ENCODE measurements around the gene UBR4. TPM values are rescaled to one million over a fixed set of nuclear protein-coding genes. Genes with fewer than 3 reads are reported as not detected.

UBR4 gene
- total and polyA plus RNA-seq, 2 of the 8 experiments (the other 6 are each of a cell fraction or from before 2014, with no cell fraction given): 139 to 152 TPM

DNA sequence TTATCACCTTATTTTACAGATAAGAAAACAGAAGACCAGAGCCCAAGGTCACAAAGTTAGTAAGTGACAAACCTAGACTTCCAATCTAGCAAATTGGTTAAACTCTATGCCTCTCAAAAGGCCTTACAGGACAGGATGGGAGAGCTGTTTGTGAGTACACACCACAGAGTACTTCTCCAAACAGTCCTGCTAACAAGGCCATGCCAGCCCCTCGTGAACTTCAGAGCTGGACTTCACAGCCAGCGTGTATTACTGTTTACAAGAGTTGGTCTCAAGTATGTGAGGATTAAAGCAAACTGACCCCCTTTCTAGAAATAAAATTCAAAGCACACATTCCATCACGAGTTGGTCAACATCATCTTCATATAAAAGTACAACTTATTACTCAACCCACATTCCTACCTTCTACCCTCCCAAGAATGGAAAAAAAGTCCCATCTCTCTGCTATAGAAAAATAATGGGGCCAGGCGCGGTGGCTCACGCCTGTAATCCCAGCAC lies 19.8 kb upstream of the UBR4 start:
- H4K5ac ChIP-seq (ENCODE audit: insufficient read length, low read depth, low read length): no peak overlapping the region
- no peaks in the 10 kb centered on the region for H3K4me1 ChIP-seq (replicated peaks in 1 of 4; ENCODE audit: control insufficient read depth in 3 of 4, insufficient read depth in 4 of 4, low read length in 3 of 4)
- no peaks in the 10 kb centered on the region for H3K27me3 ChIP-seq (replicated peaks in 1 of 4; ENCODE audit: control insufficient read depth in 3 of 4, extremely low read depth in 1 of 4, insufficient read depth in 3 of 4, low read length in 3 of 4)
- no peaks in the 10 kb centered on the region for H3K79me2 ChIP-seq (ENCODE audit: control insufficient read depth in 1 of 2, insufficient read depth in 2 of 2, low read length in 2 of 2)
- H2AFZ ChIP-seq (ENCODE audit: low read length): no peak overlapping the region
- FAIRE-seq: no peak
- H3K56ac ChIP-seq (replicated peaks; ENCODE audit: insufficient read length, low read depth, low read length): no peak overlapping the region
- no peak overlapping the region for H3K14ac ChIP-seq (ENCODE audit: insufficient read length)
- H3K9me3 ChIP-seq (ENCODE audit: insufficient read depth in 2 of 2, low read depth in 1 of 2, low read length in 1 of 2): no peaks in the 10 kb centered on the region
- DNase-seq (ENCODE audit: low read depth in 1 of 2, low spot score in 2 of 2): no peak
- H3K79me1 ChIP-seq (ENCODE audit: low read depth, low read length): no peaks in the 10 kb centered on the region
- peaks cover 46 to 75% (median 68%) of the 10 kb centered on the region in 4 experiments for H3K36me3 ChIP-seq (ENCODE audit: control insufficient read depth in 2 of 4, insufficient read depth in 4 of 4, low read length in 3 of 4)
- no peak overlapping the region for H4K8ac ChIP-seq (ENCODE audit: extremely low read depth, insufficient read depth, low read length)
- no peak overlapping the region for H3K23ac ChIP-seq (ENCODE audit: insufficient read length)
- no peak overlapping the region for H3K4me2 ChIP-seq (ENCODE audit: insufficient read depth in 1 of 2, low read depth in 2 of 2, low read length in 2 of 2)
- H2BK20ac ChIP-seq (ENCODE audit: low read length): no peak overlapping the region
- H3K4me3 ChIP-seq (ENCODE audit: extremely low read depth in 1 of 4, insufficient read depth in 2 of 4, low read depth in 3 of 4, low read length in 4 of 4): no peak overlapping the region
- H3K27ac ChIP-seq (ENCODE audit: low read depth, low read length): no peak overlapping the region
- no peak overlapping the region for H2BK5ac ChIP-seq (ENCODE audit: low read depth, low read length)
- peaks cover 2 to 4% of the 10 kb centered on the region in 2 experiments for H4K20me1 ChIP-seq (replicated peaks in 1 of 2; ENCODE audit: control insufficient read depth in 1 of 2, insufficient read depth in 2 of 2, low read length in 2 of 2)
- H3K18ac ChIP-seq (ENCODE audit: extremely low read depth, low read length): no peak overlapping the region
- no peak overlapping the region for H2BK12ac ChIP-seq (ENCODE audit: low read depth, low read length)
- ChIA-PET CTCF (ENCODE audit: partially characterized antibody) (interaction anchor here (4.3 to 4.4 kb wide), 2 partner anchors 8 to 12 kb away, joined by 15 to 22 read pairs; no protein-coding TSS in a partner anchor), POLR2A (ENCODE audit: partially characterized antibody) (interaction anchor here (1.3 to 1.9 kb wide), 2 partner anchors 19 to 38 kb away, joined by 4 read pairs; no protein-coding TSS in a partner anchor)
- H2BK120ac ChIP-seq (replicated peaks; ENCODE audit: low read depth, low read length): no peak overlapping the region
- 90% methylated on average over 6 of the region's 6 CpGs; no CpG with 5 or more reads in 1 of the 2 experiments for WGBS, 2 experiments (ENCODE audit: extremely low coverage in 1 of 2, insufficient coverage in 1 of 2, insufficient read length in 1 of 2, insufficient replicate concordance in 2 of 2, low coverage in 1 of 2, low lambda C conversion rate in 2 of 2, missing lambda C conversion rate in 1 of 2)
- H3K9ac ChIP-seq (replicated peaks in 1 of 4; ENCODE audit: extremely low read depth in 1 of 4, low read depth in 3 of 4, low read length in 3 of 4): no peak overlapping the region
- H2BK15ac ChIP-seq (ENCODE audit: low read length): no peak overlapping the region
- no peak overlapping the region for H2AK5ac ChIP-seq (ENCODE audit: low read depth, low read length)
- no peaks in the 10 kb centered on the region for H3K23me2 ChIP-seq (ENCODE audit: low read depth, low read length)
- no peak overlapping the region for H4K91ac ChIP-seq (replicated peaks; ENCODE audit: insufficient read length, low read length)
- no peak overlapping the region for H3K4ac ChIP-seq (replicated peaks; ENCODE audit: insufficient read length, low read depth, low read length)
